Measurements from ENCODE around the gene PIP4P1.

The PIP4P1 gene

GRCh38 chr14:20470603-20470901, 9.3 kb upstream of the PIP4P1 start:
- no peak for TF ChIP-seq EZH2phosphoT487 (IDR thresholded peaks at IDR 0.05; ENCODE audit: borderline replicate concordance, low read length)
- TF ChIP-seq, protein P1, sequence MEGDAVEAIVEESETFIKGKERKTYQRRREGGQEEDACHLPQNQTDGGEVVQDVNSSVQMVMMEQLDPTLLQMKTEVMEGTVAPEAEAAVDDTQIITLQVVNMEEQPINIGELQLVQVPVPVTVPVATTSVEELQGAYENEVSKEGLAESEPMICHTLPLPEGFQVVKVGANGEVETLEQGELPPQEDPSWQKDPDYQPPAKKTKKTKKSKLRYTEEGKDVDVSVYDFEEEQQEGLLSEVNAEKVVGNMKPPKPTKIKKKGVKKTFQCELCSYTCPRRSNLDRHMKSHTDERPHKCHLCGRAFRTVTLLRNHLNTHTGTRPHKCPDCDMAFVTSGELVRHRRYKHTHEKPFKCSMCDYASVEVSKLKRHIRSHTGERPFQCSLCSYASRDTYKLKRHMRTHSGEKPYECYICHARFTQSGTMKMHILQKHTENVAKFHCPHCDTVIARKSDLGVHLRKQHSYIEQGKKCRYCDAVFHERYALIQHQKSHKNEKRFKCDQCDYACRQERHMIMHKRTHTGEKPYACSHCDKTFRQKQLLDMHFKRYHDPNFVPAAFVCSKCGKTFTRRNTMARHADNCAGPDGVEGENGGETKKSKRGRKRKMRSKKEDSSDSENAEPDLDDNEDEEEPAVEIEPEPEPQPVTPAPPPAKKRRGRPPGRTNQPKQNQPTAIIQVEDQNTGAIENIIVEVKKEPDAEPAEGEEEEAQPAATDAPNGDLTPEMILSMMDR (IDR thresholded peaks at IDR 0.05; ENCODE audit: low read depth, low read length, poor library complexity, severe bottlenecking) = no peak
- Histone ChIP-seq H3K27me3 (ENCODE audit: control insufficient read depth, low read length) (no peaks in the 10 kb centered on the region), H3K4me1 (ENCODE audit: control insufficient read depth, low read length) (peaks cover 27% of the 10 kb centered on the region), H4K20me1 (ENCODE audit: control insufficient read depth, insufficient read depth, low read depth, low read length) (peaks cover 19% of the 10 kb centered on the region), H3K4me2 (ENCODE audit: low read length) (peak overlapping the region; percentile 86), H3K4me3 (ENCODE audit: low read length) (peak overlapping the region; percentile 87), H3F3A (ENCODE audit: control insufficient read depth, insufficient read depth) (no peaks in the 10 kb centered on the region), H3K79me2 (ENCODE audit: control insufficient read depth, low read length) (peaks cover 58% of the 10 kb centered on the region), H3K27ac (ENCODE audit: low read depth, low read length) (peak overlapping the region; percentile 58), H3K36me3 (ENCODE audit: control insufficient read depth, low read length) (peaks cover 58% of the 10 kb centered on the region), H3K9me3 (ENCODE audit: control insufficient read depth, insufficient read depth, low read length) (no peaks in the 10 kb centered on the region), H3K9me2 (replicated peaks; ENCODE audit: control insufficient read depth, low read length) (no peaks in the 10 kb centered on the region)

DNA sequence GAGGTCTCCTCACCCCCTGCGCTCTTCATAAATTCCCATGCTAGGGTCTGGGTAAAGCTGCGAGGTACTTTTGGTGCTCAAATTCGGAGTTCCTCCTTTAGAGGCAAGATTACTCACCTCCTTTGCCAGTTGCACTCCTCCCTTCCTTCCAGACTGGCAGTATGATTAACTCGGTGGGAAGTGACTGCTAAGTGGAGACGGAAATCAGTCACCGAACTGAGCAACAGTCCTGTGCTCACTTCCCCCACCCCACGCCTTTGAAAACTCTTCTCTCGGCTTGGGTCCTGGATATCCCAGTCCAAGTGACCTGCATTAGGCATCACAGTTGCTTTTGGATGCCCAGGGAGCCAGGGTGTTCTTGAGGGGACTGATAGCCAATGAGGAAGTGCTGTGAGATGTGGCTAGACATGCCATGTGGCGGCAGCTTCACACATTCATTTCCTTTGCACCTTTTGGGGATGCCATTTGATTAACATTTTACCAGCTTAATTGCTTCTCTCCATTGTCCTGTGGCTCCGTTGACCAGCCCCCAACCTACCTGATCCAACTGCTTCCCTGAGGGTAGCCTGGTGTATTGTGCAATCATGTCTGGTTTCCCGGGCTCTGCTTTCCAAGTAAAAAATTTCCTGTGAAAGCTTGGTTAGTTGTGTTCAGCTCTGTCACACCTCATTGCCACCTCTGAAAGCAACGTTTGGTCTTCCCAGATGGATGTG, 8.8 kb upstream of the PIP4P1 start:
- H4K20me1 ChIP-seq (ENCODE audit: control insufficient read depth, insufficient read depth, low read depth, low read length) = peaks cover 19% of the 10 kb centered on the region
- H3K4me3 ChIP-seq (ENCODE audit: low read length) = peak overlapping the region; percentile 87
- peaks cover 57% of the 10 kb centered on the region for H3K79me2 ChIP-seq (ENCODE audit: control insufficient read depth, low read length)
- no peaks in the 10 kb centered on the region for H3K27me3 ChIP-seq (ENCODE audit: control insufficient read depth, low read length)
- no peaks in the 10 kb centered on the region for H3K9me3 ChIP-seq (ENCODE audit: control insufficient read depth, insufficient read depth, low read length)
- peaks cover 22% of the 10 kb centered on the region for H3K4me1 ChIP-seq (ENCODE audit: control insufficient read depth, low read length)
- H3K36me3 ChIP-seq (ENCODE audit: control insufficient read depth, low read length) = peaks cover 53% of the 10 kb centered on the region
- TF ChIP-seq, protein P1 (IDR thresholded peaks at IDR 0.05; ENCODE audit: low read depth, low read length, poor library complexity, severe bottlenecking) = peak; percentile 6
- no peak for TF ChIP-seq EZH2phosphoT487 (IDR thresholded peaks at IDR 0.05; ENCODE audit: borderline replicate concordance, low read length)
- H3F3A ChIP-seq (ENCODE audit: control insufficient read depth, insufficient read depth) = no peaks in the 10 kb centered on the region
- H3K27ac ChIP-seq (ENCODE audit: low read depth, low read length) = peak overlapping the region; percentile 58
- H3K4me2 ChIP-seq (ENCODE audit: low read length) = peak overlapping the region; percentile 86
- H3K9me2 ChIP-seq (replicated peaks; ENCODE audit: control insufficient read depth, low read length) = no peaks in the 10 kb centered on the region

DNA sequence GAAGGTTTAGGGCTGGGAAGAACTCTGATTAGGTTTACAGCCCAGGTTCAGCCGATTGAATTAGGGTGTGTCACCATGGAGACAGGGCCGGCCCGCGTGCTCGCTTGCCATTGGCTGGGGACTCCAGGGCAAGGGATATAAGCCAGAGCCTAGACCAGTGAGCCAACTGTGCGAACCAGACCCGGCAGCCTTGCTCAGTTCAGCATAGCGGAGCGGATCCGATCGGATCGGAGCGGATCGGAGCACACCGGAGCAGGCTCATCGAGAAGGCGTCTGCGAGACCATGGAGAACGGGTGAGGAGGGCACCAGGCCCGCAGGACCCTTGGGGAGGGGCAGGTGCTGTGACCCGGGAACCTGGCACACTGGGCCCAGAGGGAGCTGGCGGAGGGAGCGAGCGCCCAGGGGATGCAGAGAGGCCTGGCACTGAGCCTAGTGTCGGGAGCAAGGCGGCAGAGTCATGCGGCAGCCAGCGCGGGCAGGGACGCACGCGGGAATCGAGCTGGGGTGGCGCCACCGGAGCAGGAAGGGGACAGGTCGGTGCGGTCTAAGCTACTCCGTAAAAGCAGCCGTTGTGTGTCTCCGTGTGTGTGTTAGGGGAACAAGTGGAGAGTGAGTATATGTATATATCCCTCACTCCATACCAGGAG, 8.1 kb upstream of the PIP4P1 start, which contains the start of gene PNP:
Gene PNP (plus strand): TSS at position 165 of the 648 bp plus-strand sequence. CDS start 119 bp downstream, at position 284.
- no peak for TF ChIP-seq EZH2phosphoT487 (IDR thresholded peaks at IDR 0.05; ENCODE audit: borderline replicate concordance, low read length)
- TF ChIP-seq, protein P1 (IDR thresholded peaks at IDR 0.05; ENCODE audit: low read depth, low read length, poor library complexity, severe bottlenecking) = peak; percentile 44
- Histone ChIP-seq H3K79me2 (ENCODE audit: control insufficient read depth, low read length) (peaks cover 52% of the 10 kb centered on the region), H4K20me1 (ENCODE audit: control insufficient read depth, insufficient read depth, low read depth, low read length) (peaks cover 19% of the 10 kb centered on the region), H3K4me1 (ENCODE audit: control insufficient read depth, low read length) (peaks cover 25% of the 10 kb centered on the region), H3K27me3 (ENCODE audit: control insufficient read depth, low read length) (no peaks in the 10 kb centered on the region), H3K4me3 (ENCODE audit: low read length) (peak within 1 kb of the TSS; percentile 87), H3K27ac (ENCODE audit: low read depth, low read length) (peak within 1 kb of the TSS; percentile 58), H3K9me2 (replicated peaks; ENCODE audit: control insufficient read depth, low read length) (no peaks in the 10 kb centered on the region), H3K9me3 (ENCODE audit: control insufficient read depth, insufficient read depth, low read length) (no peaks in the 10 kb centered on the region), H3K4me2 (ENCODE audit: low read length) (peak within 1 kb of the TSS; percentile 86), H3F3A (ENCODE audit: control insufficient read depth, insufficient read depth) (no peaks in the 10 kb centered on the region), H3K36me3 (ENCODE audit: control insufficient read depth, low read length) (peaks cover 46% of the 10 kb centered on the region)
